GM18870 (cell line): ENCODE results near the gene BBOX1.

Source experiments
- ATAC-seq: cut with Tn5 transposase; IDR thresholded peaks from one replicate; pipeline ENCODE4 v1.9.1; 2021; ENCODE audit warnings: moderate library complexity; ENCODE audit not compliant: unreplicated experiment

The BBOX1 gene

DNA sequence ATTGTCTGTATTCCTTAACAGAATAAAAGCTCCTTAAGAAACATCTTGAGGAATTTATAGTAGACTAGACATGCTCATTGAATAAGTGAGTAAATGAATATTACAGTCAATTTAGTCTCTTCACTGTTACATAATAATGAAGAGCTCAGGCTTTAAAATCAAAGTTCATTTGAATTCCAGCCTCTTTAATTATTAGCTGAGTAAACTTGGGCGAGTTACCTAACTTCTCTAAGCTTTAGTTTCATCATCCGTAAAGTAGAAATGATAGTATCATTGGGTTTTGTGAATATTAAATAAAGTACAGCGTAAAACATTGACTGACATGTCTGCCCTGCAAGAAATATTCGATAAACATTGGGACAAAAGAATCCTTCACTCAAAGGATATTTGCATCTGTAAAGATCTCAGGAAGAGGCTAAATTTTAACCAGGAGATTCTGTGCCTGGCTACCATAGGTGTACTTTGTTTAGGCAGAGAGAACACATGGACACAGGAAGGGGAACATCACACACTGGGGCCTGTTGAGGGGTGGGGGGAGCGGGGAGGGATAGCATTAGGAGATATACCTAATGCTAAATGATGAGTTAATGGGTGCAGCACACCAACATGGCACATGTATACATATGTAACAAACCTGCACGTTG, 15.2 kb upstream of the BBOX1 start:
- ATAC-seq, result no peak

DNA sequence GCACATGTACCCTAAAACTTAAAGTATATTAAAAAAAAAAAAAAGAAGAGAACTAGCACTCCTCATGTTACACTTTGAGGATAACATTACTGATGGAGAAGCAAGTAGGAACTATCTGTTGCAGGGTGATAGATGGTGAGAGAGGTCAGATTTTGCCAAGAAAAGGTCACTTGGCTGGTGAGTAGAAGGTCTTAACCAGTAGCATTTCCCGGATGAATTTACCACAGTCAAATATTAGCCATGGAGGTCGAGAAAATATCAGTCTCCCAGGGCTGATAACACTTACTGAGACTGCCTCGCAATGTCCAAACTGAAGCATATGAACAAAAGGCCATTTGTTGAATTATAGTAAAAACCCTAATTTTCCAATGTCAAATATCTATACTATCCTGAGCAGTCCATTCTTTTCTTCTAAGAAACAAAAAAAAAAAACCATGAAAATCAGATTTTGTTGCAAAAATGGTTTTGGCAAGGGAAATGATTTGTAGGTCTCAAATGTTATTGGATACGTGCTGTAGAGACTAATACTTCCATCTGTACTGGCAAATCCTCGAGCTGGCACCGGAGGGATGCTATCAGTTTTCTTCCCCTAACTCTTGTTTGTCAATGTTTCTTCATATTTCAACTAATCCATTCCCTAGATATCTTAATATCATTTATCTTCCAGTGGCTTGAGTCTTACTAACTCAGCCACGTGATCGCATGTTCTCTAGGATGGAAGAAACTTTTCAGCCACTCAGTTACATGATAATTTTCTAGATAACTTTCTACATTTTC, 14.5 kb upstream of the BBOX1 start:
- ATAC-seq, result no peak

DNA sequence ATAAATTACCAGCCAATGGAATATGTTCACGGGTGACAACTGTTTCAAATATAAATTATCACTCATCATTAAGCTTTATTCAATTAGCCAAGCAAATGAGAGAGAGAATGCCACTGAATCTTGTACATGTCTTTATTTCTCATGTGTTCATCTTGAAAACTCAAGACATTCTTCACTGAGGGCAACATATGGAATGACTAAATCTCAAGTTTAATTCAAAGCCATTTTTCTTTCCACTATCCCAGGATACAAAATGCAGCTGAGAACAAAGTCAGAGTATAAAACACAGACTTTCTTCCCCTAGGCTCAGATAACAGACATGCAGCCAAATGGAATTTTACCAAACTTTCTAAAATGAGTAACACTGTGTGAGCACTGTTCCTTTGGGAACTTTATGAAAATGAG, 12.1 kb upstream of the BBOX1 start:
- ATAC-seq, result no peak

DNA sequence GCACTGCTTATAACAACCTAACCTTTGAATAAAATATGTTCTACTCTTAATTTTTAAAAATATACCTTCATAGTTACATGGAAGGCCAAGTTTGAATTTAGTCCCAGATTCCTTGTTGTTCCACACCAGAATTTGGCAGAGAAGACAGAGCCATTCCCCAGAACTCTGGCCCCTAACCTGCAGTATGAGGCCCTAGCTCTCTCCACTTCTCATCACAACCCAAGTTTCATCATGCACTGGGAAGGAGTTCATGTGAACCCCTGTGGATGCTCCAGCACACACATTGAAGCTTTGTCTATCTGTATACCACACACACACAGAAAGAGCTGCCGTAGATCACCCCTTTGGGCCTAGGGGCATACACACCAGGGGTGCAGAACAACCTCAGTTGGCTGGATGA, 10.6 kb upstream of the BBOX1 start:
- no peak for ATAC-seq

DNA sequence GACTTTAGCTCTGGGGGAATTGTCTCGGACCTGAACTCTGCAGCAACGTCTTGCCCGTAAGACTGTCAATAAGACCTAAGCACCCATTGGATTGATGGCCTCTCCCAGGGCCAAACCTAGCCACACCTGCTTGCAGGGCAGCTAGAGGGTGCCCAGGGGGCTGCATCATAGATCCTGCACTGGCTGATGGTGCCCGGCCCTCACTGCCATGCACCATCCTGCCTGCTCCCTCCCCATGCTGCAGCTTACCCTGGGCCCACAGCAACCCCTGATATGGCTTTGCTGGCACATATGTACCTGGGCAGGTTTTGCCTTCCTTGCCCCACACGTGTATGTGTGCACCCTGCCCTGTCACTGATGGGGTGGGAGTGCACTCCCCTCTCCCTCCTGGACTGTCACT, 8.9 kb upstream of the BBOX1 start:
- ATAC-seq, result no peak

DNA sequence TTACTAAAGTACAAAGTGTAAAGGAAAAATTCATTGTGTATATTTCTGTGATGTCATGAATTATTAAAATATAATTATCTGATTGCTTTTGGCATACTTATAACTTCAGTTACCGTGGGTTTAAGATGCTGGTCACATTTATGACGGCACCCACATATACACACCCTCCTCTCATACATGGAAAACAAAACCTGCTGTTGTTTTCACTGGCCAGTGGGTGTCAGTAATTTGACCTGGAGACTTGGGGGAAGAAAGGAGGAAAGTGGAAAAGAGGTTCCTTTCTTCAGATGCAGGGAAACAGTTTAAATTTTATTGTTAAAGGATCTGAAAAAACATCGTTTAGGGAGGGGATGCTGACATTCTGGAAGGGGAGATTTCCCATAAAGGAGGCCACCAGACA, 742 bp upstream of the BBOX1 start:
- ATAC-seq, result no peak

DNA sequence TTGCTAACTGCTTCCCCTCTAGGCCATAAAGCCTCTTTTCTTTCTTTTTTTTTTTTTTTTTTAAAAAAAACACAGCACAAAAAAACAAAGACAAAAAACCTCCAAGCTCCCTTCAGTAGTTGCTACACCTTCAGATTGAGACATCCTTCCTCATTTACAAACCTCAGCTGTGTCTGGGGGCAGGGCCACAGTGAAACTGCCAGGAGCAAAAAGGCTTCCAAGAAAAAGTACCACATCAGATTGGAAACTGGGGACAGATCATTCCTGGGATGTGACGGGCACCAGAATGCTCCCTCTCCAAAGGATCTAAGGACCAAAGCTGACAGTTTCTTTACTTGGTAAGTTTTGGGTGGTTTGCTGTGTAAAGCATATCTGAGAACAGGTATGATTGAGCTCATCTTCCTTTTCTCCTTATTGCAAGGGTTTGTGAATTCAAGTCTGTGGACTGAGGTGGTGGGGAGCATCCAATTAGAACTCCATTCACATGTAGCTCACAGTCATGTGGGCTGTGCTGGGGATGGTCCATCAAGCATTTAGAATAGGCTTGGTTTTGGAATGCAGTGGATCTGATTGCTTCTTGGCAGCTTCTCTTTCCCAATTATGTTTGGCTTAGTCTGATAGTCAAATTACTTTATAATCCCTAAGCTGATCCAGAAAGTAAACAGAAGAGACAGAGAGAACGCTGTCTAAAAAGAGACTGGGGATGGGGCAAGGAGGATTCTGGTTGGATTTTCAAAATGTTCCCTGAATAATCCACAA, 705 bp downstream of the BBOX1 start:
- no peak for ATAC-seq

DNA sequence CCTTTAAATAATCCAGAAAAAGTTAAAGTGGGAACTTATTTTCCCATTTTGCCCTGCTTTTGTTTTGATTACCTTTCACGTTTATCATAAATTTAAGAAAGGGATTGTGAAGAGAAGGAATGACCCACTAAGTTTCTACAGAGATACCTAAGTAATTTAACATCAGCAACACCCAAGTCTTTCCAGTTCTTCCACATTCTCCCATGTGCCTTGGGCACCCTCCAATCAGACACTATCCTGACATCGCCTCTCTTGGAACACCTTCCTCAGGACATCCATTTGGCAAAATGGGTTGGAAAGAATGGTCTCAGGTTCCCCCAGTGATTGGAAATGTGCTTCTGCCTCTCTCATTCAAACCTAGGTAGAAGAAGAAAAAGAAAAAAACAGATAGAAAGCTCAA, 6.3 kb downstream of the BBOX1 start:
- no peak for ATAC-seq

DNA sequence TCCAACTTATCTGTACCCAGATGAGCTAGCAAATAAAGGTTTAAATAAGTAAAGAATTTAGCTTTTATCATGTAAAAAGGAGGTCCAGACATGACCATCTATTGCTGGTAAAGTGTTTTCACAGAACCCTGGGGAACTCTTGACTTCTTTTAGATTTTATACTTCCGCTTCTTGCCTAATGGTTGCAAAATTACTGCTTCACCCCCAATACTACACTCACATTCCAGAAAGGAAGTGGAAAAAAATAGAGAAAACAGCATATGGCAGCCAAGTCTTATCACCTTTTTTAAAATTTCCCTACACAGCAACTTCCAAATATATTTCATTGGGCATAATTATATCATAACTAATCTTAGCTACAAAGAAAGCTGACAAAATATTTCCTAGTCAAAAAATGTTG, 12.1 kb downstream of the BBOX1 start:
- no peak for ATAC-seq

DNA sequence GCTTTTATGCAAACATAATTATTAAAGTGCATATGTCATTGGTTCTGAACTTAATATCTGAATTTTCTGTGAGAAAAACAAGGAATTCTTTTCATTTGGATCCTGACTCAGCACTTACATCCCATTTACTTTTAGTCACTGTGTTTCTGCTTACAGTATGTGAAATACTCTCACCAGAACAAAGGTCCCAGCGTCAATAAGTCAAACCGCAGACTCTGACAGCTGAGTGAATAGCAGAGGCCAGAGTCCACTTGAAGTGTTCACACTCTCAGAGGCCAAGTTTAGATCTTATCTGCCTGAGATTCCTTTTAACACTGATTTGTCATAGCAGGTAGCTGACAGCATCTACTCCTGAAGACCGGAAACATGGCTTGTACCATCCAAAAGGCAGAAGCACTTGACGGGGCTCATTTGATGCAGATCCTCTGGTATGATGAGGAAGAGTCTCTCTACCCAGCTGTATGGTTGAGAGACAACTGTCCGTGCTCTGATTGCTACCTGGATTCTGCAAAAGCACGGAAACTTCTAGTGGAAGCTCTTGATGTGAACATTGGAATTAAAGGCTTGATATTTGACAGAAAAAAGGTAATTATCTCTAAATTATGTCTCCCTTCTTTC, 14.6 kb downstream of the BBOX1 start:
- ATAC-seq, result no peak

DNA sequence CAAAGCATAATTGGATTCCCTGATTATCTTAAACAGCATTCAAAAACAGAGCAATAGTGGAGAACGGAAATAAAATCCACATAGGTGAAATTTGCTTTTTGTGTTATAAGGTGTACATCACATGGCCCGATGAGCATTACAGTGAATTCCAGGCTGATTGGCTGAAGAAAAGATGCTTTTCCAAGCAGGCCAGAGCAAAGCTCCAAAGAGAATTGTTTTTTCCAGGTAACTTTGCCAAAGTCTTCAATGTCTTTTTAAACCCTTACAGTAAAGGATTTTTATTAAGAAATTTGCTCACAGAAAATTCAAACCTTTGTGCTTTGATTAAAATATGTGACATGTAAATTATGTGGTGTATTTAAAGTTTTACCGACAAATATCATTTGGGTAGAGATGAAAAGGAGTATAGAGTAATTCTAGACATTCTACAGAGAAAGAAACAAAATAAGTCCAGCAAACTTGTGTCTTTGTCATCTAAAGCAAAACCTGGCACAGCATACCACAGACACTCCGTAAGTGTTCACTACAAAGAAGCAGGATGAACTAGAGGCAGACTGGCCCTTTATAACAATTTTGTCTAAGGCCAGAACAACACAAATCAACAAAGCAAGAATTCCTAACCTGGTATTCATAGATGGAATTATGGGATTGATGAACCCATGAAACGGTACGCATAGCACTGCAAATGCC, 16.6 kb downstream of the BBOX1 start:
- ATAC-seq, result no peak

DNA sequence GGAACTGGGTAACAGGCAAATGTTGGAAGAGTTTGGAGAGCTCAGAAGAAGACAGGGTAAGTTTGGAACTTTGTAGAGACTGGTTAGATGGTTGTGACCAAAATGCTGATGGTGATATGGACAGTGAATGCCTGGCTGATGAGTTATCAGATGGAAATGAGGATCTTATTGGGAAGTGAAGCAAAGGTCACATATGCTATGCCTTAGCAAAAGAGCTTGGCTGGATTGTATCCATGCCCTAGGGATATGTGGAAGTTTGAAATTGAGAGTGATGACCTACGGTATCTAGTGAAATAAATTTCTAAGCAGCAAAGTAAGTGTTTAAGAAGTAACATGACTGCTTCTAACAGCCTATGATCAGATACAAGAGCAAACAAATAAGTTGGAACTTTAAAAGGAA, 17.8 kb downstream of the BBOX1 start:
- ATAC-seq, result no peak

DNA sequence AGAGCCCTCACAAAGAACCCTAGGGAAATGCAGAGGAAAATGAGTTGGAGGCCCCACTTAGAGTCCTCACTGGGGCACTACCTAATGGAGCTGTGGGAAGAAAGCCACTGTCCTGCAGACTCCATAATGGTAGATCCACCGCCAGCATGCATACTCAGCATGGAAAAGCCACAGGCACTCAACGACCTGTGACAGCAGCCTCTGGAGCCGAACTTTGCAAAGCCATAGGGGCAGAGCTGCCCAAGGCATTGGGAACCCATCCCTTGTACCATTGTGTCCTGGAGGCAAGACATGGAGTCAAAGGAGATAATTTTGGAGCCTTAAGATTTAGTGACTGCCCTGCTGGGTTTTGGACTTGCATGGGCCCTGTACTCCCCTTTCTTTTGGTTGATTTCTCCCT, 18.8 kb downstream of the BBOX1 start:
- ATAC-seq, result no peak

DNA sequence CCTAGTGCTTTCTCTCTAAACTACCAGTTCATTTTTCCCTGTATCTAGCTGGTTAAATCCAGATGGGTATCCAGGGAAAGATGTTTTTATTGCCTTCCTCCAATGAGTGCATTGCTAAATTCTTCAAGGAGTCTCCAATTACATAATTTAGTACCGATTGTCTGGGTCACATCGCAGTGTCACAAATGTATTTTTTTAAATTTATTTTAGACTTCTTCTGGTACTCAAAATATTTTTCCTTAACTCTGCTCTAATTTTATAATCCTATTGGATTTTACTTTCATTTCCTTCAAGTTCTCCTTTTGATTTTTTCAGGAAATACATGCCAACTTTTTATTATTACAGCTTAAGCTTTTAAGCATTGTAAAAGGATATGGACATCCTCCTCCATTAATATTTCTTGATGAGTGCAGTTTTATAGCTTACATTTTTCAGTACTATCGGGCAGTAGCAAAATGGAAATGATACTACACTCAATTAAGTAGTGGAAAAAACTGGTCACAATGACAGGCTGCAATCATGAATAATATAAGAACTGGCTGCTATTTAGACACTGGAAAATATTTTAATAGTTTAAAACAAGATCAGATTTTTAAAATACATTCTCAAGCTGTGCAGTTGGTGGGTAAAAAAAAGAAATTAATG, 20.3 kb downstream of the BBOX1 start:
- no peak for ATAC-seq

DNA sequence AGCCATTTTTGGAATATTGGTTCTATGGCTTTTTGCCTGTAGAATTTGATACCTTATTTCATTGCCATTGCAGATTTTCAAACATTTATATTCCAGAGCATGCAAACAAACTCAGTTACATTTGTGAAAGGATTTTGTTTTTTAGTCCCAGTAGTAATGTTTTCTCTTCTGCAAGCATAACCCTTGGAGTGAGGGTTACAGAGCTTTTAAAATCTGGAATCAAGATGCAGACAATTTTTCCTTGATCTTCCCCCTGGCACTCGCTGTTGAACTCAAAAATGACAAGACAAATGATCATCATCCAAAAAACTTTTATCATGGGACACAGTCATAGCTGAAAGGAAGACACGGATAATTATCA, 20.8 kb downstream of the BBOX1 start:
- no peak for ATAC-seq

DNA sequence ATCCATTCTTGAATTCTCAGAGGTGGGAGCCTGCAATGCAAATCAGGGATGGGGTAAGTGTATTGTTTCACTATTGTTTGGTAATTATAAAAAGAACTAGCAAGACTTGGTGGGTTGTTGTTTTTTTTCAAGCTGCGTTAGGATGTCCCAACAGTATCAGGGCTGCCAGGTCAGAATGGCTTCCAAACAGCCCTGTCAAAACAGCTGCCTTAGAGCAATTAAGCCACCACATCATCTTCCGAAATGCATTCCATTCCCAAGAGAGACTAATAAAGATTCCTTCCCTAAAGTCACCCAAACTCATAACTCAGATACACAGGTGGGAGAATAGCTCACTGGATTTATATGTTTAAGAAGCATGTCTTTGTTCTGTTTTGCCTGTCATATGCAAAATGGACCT, 23.5 kb downstream of the BBOX1 start:
- no peak for ATAC-seq

DNA sequence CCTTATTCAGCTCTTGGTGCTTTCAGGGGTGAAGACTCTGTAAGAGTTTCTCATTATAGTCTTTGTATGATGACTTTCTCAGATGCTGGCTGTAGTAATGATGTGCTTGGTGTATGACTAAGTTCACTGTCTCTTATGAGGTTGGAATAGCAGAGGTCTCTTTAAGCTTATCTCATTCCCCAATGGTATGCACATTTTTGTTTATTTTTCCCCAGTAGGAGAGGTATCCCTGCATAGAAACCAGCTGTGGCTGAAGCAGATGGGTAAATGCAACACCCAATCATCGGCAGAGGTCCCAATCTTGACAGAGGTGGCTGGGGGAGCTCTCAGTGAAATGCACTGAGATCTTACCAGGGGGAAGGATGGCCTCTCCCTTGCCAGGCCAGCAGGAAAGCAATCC, 34.6 kb downstream of the BBOX1 start:
- ATAC-seq, result no peak

DNA sequence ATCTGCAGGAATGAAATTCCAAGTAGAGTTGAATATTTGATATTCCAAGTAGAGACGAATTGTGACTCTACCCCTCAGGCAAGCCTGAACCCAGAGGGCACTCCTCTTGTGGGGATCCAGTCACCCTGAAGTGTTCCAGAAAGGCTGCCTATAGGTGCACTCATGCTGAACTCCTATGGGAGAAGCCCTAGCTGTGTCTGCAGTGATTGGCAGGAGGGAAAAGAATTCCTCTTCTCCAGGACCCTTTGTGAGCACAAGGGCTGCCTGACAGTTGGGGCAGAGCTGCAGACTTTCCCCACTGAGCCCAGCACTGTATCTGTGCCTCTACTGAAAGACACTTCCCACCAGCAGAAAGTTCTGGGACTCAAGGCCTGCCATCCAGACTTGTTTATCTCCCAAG, 35.0 kb downstream of the BBOX1 start:
- no peak for ATAC-seq

DNA sequence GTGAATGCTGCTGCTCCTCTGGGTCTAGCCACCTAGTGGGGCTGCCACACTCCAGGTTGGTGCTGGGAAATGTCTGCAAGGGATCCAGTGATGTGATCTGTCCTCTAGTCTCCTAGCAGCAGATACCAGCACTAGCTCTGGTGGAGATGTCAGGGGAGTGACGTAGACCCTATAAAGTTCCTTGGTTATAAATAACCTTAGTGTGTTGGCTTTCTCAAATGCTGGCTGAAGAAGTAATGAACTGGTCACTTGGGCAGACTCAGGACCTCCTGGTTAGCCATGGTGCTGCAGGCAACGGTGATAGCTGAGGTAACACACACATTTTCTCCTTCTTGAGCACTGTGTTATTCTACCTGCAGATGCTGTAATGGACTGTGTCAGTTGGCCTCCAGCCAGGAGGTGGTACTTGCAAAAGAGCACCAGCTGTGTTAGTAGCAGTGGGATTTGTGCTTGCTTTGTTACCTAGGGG, 35.5 kb downstream of the BBOX1 start:
- no peak for ATAC-seq

DNA sequence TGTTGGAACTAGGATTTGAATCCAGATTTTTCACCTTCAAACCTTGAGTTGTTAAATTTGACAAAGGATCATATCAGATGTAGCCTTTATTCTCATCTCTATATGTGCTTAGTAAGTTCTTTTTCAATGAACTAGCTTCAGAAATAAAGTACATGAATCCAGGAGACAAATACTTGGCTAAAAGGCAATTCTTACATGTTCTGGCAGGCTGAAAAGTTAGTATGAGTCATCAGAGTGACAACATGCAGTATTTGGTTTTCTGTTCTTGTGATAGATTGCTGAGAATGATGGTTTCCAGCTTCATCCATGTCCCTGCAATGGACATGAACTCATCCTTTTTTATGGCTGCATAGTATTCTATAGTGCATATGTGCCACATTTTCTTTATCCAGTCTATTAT, 40.4 kb downstream of the BBOX1 start:
- ATAC-seq, result no peak

DNA sequence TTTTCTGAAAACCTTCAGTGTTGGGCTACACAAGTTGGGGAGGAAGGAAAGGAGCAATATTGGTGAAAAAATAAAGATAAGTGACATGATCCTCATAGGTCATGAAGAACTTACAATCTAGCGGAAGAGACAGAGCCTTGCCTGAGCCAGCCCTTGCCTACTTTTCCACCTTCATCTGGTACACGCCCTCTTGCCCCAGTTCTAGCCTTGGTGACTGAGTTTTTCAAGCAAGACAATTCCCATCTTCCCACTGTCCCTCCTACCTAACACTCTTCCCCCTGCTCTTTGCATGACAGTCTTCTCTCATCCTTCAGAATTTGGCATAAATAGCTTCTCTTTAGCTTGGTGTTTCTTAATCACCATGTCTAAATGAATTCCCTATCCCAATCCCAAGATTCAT, 42.6 kb downstream of the BBOX1 start:
- ATAC-seq, result no peak
